IMR-90 (cell line): ENCODE measurements around the gene H6PD. TPM values are rescaled to one million over a fixed set of nuclear protein-coding genes. Genes with fewer than 3 reads are reported as not detected.

Experiments
- ATAC-seq: fragments of 200-7000 bp; cut with Tn5 transposase; 2 replicates; pipeline ENCODE4 v1.9.1; 2020; ENCODE audit warnings: low read depth, mild to moderate bottlenecking, moderate library complexity
- BruUV-seq: library from RNA; stranded (reverse); fragments of 400-500 nt; replicated peaks from 2 replicates; lab custom pipeline; 2021; lab: Mats Ljungman, UMichigan
- CTCF ChIA-PET: fragments of 300-600 bp; formaldehyde crosslinking; extraction: SDS; loops from one replicate; lab custom pipeline; 2021; ENCODE audit warnings: antibody characterized with exemption; lab: Yijun Ruan, JAX
- POLR2A ChIA-PET: fragments of 300-600 bp; sonication (Branson Sonifier 250); formaldehyde crosslinking; loops from one replicate; lab custom pipeline; 2022; ENCODE audit warnings: antibody characterized with exemption; ENCODE audit not compliant: unreplicated experiment; lab: Charles Lee
- DNase-seq: peaks from one replicate; pipeline ENCODE4 v3.0.0; 2013
- H2AFZ ChIP-seq: replicated peaks from 2 replicates; pipeline ENCODE3; 2013; ENCODE audit warnings: low read length, mild to moderate bottlenecking; ENCODE audit not compliant: poor library complexity
- H2AK5ac ChIP-seq: 2 replicates; pipeline ENCODE4 v1.6.1; 2013; ENCODE audit warnings: low read depth, low read length, inconsistent platforms
- H2AK9ac ChIP-seq: replicated peaks from 2 replicates; pipeline ENCODE3; 2013; ENCODE audit warnings: mild to moderate bottlenecking, low read depth, low read length, moderate library complexity; ENCODE audit not compliant: poor library complexity
- H2BK120ac ChIP-seq: 2 replicates; pipeline ENCODE4 v1.6.1; 2013; ENCODE audit warnings: low read depth, low read length, inconsistent platforms
- H2BK15ac ChIP-seq: 3 replicates; pipeline ENCODE4 v1.6.1; 2013; ENCODE audit warnings: low read depth, low read length, inconsistent platforms
- H2BK20ac ChIP-seq: 2 replicates; pipeline ENCODE4 v1.6.1; 2013; ENCODE audit warnings: low read depth, mild to moderate bottlenecking, inconsistent platforms, low read length, moderate library complexity
- H2BK5ac ChIP-seq: 2 replicates; pipeline ENCODE4 v1.6.1; 2013; ENCODE audit warnings: mild to moderate bottlenecking, low read depth, low read length, inconsistent platforms; ENCODE audit not compliant: poor library complexity, severe bottlenecking
- H3K14ac ChIP-seq: replicated peaks from 2 replicates; pipeline ENCODE4 v1.6.1; 2013; ENCODE audit warnings: low read depth, low read length, inconsistent platforms
- H3K18ac ChIP-seq: 2 replicates; pipeline ENCODE4 v1.6.1; 2013; ENCODE audit warnings: low read depth, low read length, control low read depth
- H3K23ac ChIP-seq: 2 replicates; pipeline ENCODE4 v1.6.1; 2013; ENCODE audit warnings: low read depth, low read length, inconsistent platforms
- H3K27ac ChIP-seq: 2 replicates; pipeline ENCODE4 v1.5.1; 2013; ENCODE audit warnings: mild to moderate bottlenecking, control low read depth, low read length; ENCODE audit not compliant: insufficient read depth
- H3K27me3 ChIP-seq: 2 replicates; pipeline ENCODE4 v1.6.1; 2013; ENCODE audit warnings: low read length; ENCODE audit not compliant: control insufficient read depth, insufficient read depth
- H3K36me3 ChIP-seq: 2 replicates; pipeline ENCODE4 v1.6.1; 2013; ENCODE audit warnings: low read length, mixed read lengths; ENCODE audit not compliant: control insufficient read depth, insufficient read depth
- H3K4ac ChIP-seq: 2 replicates; pipeline ENCODE4 v1.6.1; 2013; ENCODE audit warnings: low read depth, low read length, inconsistent platforms
- H3K4me1 ChIP-seq: 2 replicates; pipeline ENCODE4 v1.6.1; 2013; ENCODE audit warnings: low read length, mixed read lengths; ENCODE audit not compliant: control insufficient read depth, insufficient read depth
- H3K4me2 ChIP-seq: 2 replicates; pipeline ENCODE4 v1.6.1; 2013; ENCODE audit warnings: low read depth, mild to moderate bottlenecking, control low read depth, low read length, moderate library complexity
- H3K4me3 ChIP-seq: 2 replicates; pipeline ENCODE4 v1.5.1; 2013; ENCODE audit warnings: low read depth, mild to moderate bottlenecking, control low read depth, low read length, moderate library complexity; ENCODE audit not compliant: insufficient read depth
- H3K56ac ChIP-seq: 2 replicates; pipeline ENCODE4 v1.6.1; 2013; ENCODE audit warnings: low read length, inconsistent platforms; ENCODE audit not compliant: insufficient read depth; ENCODE audit errors: extremely low read depth
- H3K79me1 ChIP-seq, 2 experiments: 2 replicates each; pipeline ENCODE4 v1.6.1; 2013; ENCODE audit warnings: low read length in 2 of 2, inconsistent platforms in 1 of 2, low read depth in 1 of 2
- H3K9ac ChIP-seq: 2 replicates; pipeline ENCODE4 v1.6.1; 2013; ENCODE audit warnings: low read depth, low read length, control low read depth
- H3K9me1 ChIP-seq: 2 replicates; pipeline ENCODE4 v1.6.1; 2013; ENCODE audit warnings: low read length, inconsistent platforms; ENCODE audit not compliant: insufficient read depth
- H3K9me3 ChIP-seq: 2 replicates; pipeline ENCODE4 v1.6.1; 2013; ENCODE audit warnings: low read length; ENCODE audit not compliant: control insufficient read depth, insufficient read depth
- H4K20me1 ChIP-seq: 2 replicates; pipeline ENCODE4 v1.6.1; 2013; ENCODE audit warnings: low read length, inconsistent platforms; ENCODE audit not compliant: insufficient read depth
- H4K5ac ChIP-seq: 2 replicates; pipeline ENCODE4 v1.6.1; 2013; ENCODE audit warnings: mild to moderate bottlenecking, low read depth, low read length, control low read depth
- H4K8ac ChIP-seq, 2 experiments: 2 replicates each; pipeline ENCODE4 v1.6.1; 2013; ENCODE audit warnings: low read depth in 2 of 2, low read length in 2 of 2, control low read depth in 1 of 2, inconsistent platforms in 1 of 2
- H4K91ac ChIP-seq: 2 replicates; pipeline ENCODE4 v1.6.1; 2013; ENCODE audit warnings: low read depth, low read length, inconsistent platforms; ENCODE audit not compliant: insufficient read depth
- BHLHE40 ChIP-seq: fragments of 150-350 bp; IDR thresholded peaks from 2 replicates; pipeline ENCODE4 v1.6.1; 2016; ENCODE audit warnings: mild to moderate bottlenecking, low read depth, low read length
- CEBPB ChIP-seq: IDR thresholded peaks from 2 replicates; pipeline ENCODE4 v1.6.1; 2012; ENCODE audit warnings: low read depth, low read length, improper control_type of control experiment
- FOS ChIP-seq: fragments of 150-350 bp; IDR thresholded peaks from 2 replicates; pipeline ENCODE4 v1.6.1; 2016; ENCODE audit warnings: low read depth, low read length
- MAFK ChIP-seq: IDR thresholded peaks from 2 replicates; pipeline ENCODE4 v1.6.1; 2012; ENCODE audit warnings: low read depth, low read length, improper control_type of control experiment
- MAZ ChIP-seq: IDR thresholded peaks from 2 replicates; pipeline ENCODE4 v1.6.1; 2012; ENCODE audit warnings: low read depth, mild to moderate bottlenecking, low read length, improper control_type of control experiment, moderate library complexity, borderline replicate concordance
- MXI1 ChIP-seq: IDR thresholded peaks from 2 replicates; pipeline ENCODE4 v1.6.1; 2012; ENCODE audit warnings: low read depth, mild to moderate bottlenecking, low read length, moderate library complexity, borderline replicate concordance
- RCOR1 ChIP-seq: IDR thresholded peaks from 2 replicates; pipeline ENCODE4 v1.6.1; 2012; ENCODE audit warnings: mild to moderate bottlenecking, low read length, improper control_type of control experiment; ENCODE audit not compliant: insufficient replicate concordance
- RFX5 ChIP-seq: IDR thresholded peaks from 2 replicates; pipeline ENCODE4 v1.8.0; 2012; ENCODE audit warnings: low read depth, mild to moderate bottlenecking, low read length, moderate library complexity
- SMC3 ChIP-seq: fragments of 150-350 bp; IDR thresholded peaks from 2 replicates; pipeline ENCODE4 v1.6.1; 2016; ENCODE audit warnings: low read depth, mild to moderate bottlenecking, antibody characterized with exemption, low read length, moderate library complexity
- WGBS, 2 experiments: methylation state at CpG; one replicate each; pipeline versions ENCODE4 v1.1.5 to v1.1.7; 2013; ENCODE audit warnings: missing lambda C conversion rate in 2 of 2; ENCODE audit not compliant: insufficient read length in 1 of 2; ENCODE audit errors: extremely low coverage in 2 of 2; 5-methylcytosine and 5-hydroxymethylcytosine counted together
- dilution Hi-C: fragments of 300-500 bp; cut with HindIII; formaldehyde crosslinking; loops from one replicate; pipeline ENCODE4 v1.14.3; 2018; ENCODE audit warnings: low sequenced_read_pairs; ENCODE audit not compliant: unreplicated experiment
- in situ Hi-C: fragments of 300-500 bp; cut with MboI; formaldehyde crosslinking; loops from 3 replicates; pipeline ENCODE4 v1.14.3; 2019; ENCODE audit warnings: low sequenced_read_pairs, inconsistent platforms, mixed read lengths
- intact Hi-C: fragments of 100-400 bp; cut with micrococcal nuclease; formaldehyde crosslinking; loops from 2 replicates; pipeline ENCODE4 v1.10.0; 2022
- polyA plus RNA-seq, 3 experiments: library from polyadenylated mRNA; depleted of rRNA; stranded (reverse); fragments of >200 nt; gene quantifications; 2 replicates each; pipeline ENCODE4 v1.2.3, GENCODE V29; 2012; ENCODE audit warnings: low replicate concordance in 1 of 3
- total RNA-seq: library from RNA; depleted of rRNA; stranded (reverse); fragments of >200 nt; gene quantifications from 2 replicates; pipeline ENCODE4 v1.2.3, GENCODE V29; 2012
- TF ChIP-seq, protein P1 (sequence below): fragments of 150-350 bp; IDR thresholded peaks from 2 replicates; pipeline ENCODE4 v1.6.1; 2016; ENCODE audit warnings: low read depth, mild to moderate bottlenecking, low read length, moderate library complexity, borderline replicate concordance
- TF ChIP-seq, protein P2 (sequence below): conservative IDR thresholded peaks from 2 replicates; pipeline ENCODE4 v1.5.1; 2012; ENCODE audit warnings: mild to moderate bottlenecking, low read depth, low read length, improper control_type of control experiment
- TF ChIP-seq, protein P3 (sequence below): fragments of 150-350 bp; IDR thresholded peaks from 2 replicates; pipeline ENCODE4 v1.6.1; 2017; ENCODE audit warnings: mild to moderate bottlenecking, antibody characterized with exemption, low read length, low read depth

Gene H6PD
- total and polyA plus RNA-seq, 2 of the 4 experiments (the other 2 are of a cell fraction) = 9.3 to 22.1 TPM

DNA sequence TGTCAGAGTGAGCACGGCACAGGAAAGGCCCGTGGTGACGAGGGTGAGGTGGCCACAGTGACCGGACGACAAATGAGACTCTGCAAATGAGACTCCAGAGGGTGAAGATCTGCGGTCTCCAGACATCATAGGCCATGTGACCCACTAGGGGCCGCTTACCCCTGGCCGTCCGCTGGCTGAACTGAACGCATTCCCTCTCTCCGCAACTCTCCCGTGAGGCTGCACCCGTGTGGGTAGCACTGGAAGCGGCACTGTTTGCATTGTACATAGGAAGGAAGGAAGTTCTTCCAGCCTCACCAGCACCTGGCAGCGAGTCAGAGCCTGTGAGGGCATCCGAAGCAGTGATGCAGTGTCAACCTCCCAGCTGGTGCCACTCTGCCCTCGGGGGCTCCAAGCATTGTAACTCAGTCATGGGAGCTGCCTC is 34.5 kb downstream of the H6PD start (continued):
- TF ChIP-seq MAZ (no peak), FOS (no peak), CEBPB (no peak)
- TF ChIP-seq, protein P1, sequence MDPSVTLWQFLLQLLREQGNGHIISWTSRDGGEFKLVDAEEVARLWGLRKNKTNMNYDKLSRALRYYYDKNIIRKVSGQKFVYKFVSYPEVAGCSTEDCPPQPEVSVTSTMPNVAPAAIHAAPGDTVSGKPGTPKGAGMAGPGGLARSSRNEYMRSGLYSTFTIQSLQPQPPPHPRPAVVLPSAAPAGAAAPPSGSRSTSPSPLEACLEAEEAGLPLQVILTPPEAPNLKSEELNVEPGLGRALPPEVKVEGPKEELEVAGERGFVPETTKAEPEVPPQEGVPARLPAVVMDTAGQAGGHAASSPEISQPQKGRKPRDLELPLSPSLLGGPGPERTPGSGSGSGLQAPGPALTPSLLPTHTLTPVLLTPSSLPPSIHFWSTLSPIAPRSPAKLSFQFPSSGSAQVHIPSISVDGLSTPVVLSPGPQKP = no peak

DNA sequence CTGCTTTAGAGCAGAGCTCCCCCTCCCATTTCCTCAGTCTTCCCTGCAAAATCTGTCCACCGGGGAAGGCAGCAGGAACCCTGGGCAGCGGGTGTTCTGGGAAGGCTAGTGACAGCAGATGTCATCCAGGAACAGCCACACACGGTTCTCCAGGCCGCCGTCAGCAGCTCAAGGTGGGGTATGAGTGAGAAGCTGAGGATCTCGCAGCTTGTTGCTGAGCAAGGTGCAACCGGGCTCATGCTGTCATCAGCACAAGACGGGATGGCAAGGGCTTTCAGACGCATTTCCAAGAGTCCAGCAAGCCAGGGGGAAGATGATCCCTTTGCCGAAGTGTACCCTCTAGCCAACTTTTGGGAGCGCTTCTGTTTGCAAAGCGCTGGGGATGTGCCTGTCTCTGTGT is 35.1 kb downstream of the H6PD start:
- Histone ChIP-seq H4K91ac (no peak overlapping the region), H3K23ac (no peak overlapping the region), H3K4me2 (no peak overlapping the region), H3K9me1 (no peaks in the 10 kb centered on the region; the same call in 1 of the 2 replicates), H3K4me1 (peaks cover 6% of the 10 kb centered on the region), H3K18ac (no peak overlapping the region), H3K9ac (no peak overlapping the region), H3K79me1 (peaks cover 0 to 12% of the 10 kb centered on the region in 2 experiments; a peak in 1 of 4 replicates), H3K14ac (no peak overlapping the region), H2BK20ac (no peak overlapping the region), H2BK5ac (no peak overlapping the region), H2AK9ac (no peak overlapping the region), H2AK5ac (no peak overlapping the region), H3K36me3 (peaks cover 12% of the 10 kb centered on the region; the same call in 1 of the 2 replicates), H3K56ac (no peak overlapping the region), H4K20me1 (no peaks in the 10 kb centered on the region), H3K9me3 (no peaks in the 10 kb centered on the region), H2BK120ac (no peak overlapping the region), H3K4ac (no peak overlapping the region), H2BK15ac (no peak overlapping the region), H4K8ac (no peak overlapping the region), H3K4me3 (no peak overlapping the region), H3K27me3 (no peaks in the 10 kb centered on the region), H4K5ac (no peak overlapping the region), H2AFZ (no peak overlapping the region), H3K27ac (no peak overlapping the region)
- WGBS, 2 experiments = 82% methylated on average over 10 of the region's 12 CpGs; no CpG with 5 or more reads in 1 of the 2 experiments
- in situ Hi-C loops (loop anchor here (10.0 kb wide), 1 partner anchor 305 kb away; no protein-coding TSS in a partner anchor), dilution Hi-C loops (no loop called here), intact Hi-C loops (loop anchor here (5.0 kb wide), 1 partner anchor 157 kb away; no protein-coding TSS in a partner anchor)
- CTCF ChIA-PET = interaction anchor here (1.1 kb wide), 1 partner anchor 225 kb away, joined by 3 read pairs; no protein-coding TSS in a partner anchor
- no peak for DNase-seq
- no peak for ATAC-seq
- BruUV-seq = no TSS peak
- POLR2A ChIA-PET = no interaction called here
- TF ChIP-seq, protein P2, sequence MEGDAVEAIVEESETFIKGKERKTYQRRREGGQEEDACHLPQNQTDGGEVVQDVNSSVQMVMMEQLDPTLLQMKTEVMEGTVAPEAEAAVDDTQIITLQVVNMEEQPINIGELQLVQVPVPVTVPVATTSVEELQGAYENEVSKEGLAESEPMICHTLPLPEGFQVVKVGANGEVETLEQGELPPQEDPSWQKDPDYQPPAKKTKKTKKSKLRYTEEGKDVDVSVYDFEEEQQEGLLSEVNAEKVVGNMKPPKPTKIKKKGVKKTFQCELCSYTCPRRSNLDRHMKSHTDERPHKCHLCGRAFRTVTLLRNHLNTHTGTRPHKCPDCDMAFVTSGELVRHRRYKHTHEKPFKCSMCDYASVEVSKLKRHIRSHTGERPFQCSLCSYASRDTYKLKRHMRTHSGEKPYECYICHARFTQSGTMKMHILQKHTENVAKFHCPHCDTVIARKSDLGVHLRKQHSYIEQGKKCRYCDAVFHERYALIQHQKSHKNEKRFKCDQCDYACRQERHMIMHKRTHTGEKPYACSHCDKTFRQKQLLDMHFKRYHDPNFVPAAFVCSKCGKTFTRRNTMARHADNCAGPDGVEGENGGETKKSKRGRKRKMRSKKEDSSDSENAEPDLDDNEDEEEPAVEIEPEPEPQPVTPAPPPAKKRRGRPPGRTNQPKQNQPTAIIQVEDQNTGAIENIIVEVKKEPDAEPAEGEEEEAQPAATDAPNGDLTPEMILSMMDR = no peak
- TF ChIP-seq BHLHE40 (no peak), RFX5 (no peak), SMC3 (no peak), MAZ (no peak), CEBPB (no peak), MAFK (no peak), FOS (no peak), RCOR1 (no peak), MXI1 (no peak)
- TF ChIP-seq, protein P3, sequence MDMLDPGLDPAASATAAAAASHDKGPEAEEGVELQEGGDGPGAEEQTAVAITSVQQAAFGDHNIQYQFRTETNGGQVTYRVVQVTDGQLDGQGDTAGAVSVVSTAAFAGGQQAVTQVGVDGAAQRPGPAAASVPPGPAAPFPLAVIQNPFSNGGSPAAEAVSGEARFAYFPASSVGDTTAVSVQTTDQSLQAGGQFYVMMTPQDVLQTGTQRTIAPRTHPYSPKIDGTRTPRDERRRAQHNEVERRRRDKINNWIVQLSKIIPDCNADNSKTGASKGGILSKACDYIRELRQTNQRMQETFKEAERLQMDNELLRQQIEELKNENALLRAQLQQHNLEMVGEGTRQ = no peak
